Measurements from ENCODE around the gene RPL7L1.

RPL7L1 gene

GRCh38 chr6:42841844-42842584, 37.4 kb upstream of the RPL7L1 start:
- Histone ChIP-seq H3K79me2 (ENCODE audit: insufficient read depth, low read length) (no peaks in the 10 kb centered on the region), H3K9ac (ENCODE audit: low read depth, low read length) (no peak overlapping the region), H3K27ac (ENCODE audit: low read length) (no peak overlapping the region), H3K9me3 (ENCODE audit: insufficient read depth, low read length, severe bottlenecking) (no peaks in the 10 kb centered on the region), H3K4me1 (ENCODE audit: insufficient read depth, low read length) (no peaks in the 10 kb centered on the region), H3K27me3 (ENCODE audit: insufficient read depth, low read length, poor library complexity) (no peaks in the 10 kb centered on the region), H3K4me3 (ENCODE audit: low read depth in 1 of 2, low read length in 2 of 2) (no peak overlapping the region), H4K20me1 (ENCODE audit: insufficient read depth, low read length) (no peaks in the 10 kb centered on the region), H2AFZ (ENCODE audit: low read depth, low read length) (no peak overlapping the region), H3K4me2 (ENCODE audit: insufficient read depth, low read length) (no peak overlapping the region), H3K36me3 (ENCODE audit: insufficient read depth, low read length) (peaks cover 8% of the 10 kb centered on the region; the same call in 1 of the 2 replicates)
- no peak for DNase-seq
- no peak for ATAC-seq (ENCODE audit: insufficient read depth, low read depth)
- TF ChIP-seq EZH2 (IDR thresholded peaks at IDR 0.05; ENCODE audit: borderline replicate concordance, low read depth, low read length, severe bottlenecking) (no peak), CTCF (IDR thresholded peaks at IDR 0.05; ENCODE audit: borderline replicate concordance, extremely low read depth, low read length, poor library complexity, severe bottlenecking) (no peak)

- Histone ChIP-seq H3K4me1 (ENCODE audit: insufficient read depth, low read length) (no peaks in the 10 kb centered on the region), H3K27me3 (ENCODE audit: insufficient read depth, low read length, poor library complexity) (no peaks in the 10 kb centered on the region), H3K36me3 (ENCODE audit: insufficient read depth, low read length) (peaks cover 8% of the 10 kb centered on the region; the same call in 1 of the 2 replicates), H3K27ac (ENCODE audit: low read length) (no peak overlapping the region), H3K9me3 (ENCODE audit: insufficient read depth, low read length, severe bottlenecking) (no peaks in the 10 kb centered on the region), H3K4me3 (ENCODE audit: low read depth in 1 of 2, low read length in 2 of 2) (no peak overlapping the region), H2AFZ (ENCODE audit: low read depth, low read length) (no peak overlapping the region), H4K20me1 (ENCODE audit: insufficient read depth, low read length) (no peaks in the 10 kb centered on the region), H3K79me2 (ENCODE audit: insufficient read depth, low read length) (no peaks in the 10 kb centered on the region), H3K9ac (ENCODE audit: low read depth, low read length) (no peak overlapping the region), H3K4me2 (ENCODE audit: insufficient read depth, low read length) (no peak overlapping the region)
- DNase-seq (peak; percentile 20), ATAC-seq (ENCODE audit: insufficient read depth, low read depth) (0 out of 3 replicates have a peak, but pooled peaks have one; percentile 31)
- TF ChIP-seq EZH2 (IDR thresholded peaks at IDR 0.05; ENCODE audit: borderline replicate concordance, low read depth, low read length, severe bottlenecking) (no peak), CTCF (IDR thresholded peaks at IDR 0.05; ENCODE audit: borderline replicate concordance, extremely low read depth, low read length, poor library complexity, severe bottlenecking) (no peak)
Observed at GRCh38 chr6:42845327-42845694, 34.1 kb upstream of the RPL7L1 start.

GRCh38 chr6:42846505-42846904, 32.9 kb upstream of the RPL7L1 start:
- Histone ChIP-seq H3K4me2 (ENCODE audit: insufficient read depth, low read length) (no peak overlapping the region), H3K27me3 (ENCODE audit: insufficient read depth, low read length, poor library complexity) (no peaks in the 10 kb centered on the region), H3K79me2 (ENCODE audit: insufficient read depth, low read length) (no peaks in the 10 kb centered on the region), H3K4me1 (ENCODE audit: insufficient read depth, low read length) (no peaks in the 10 kb centered on the region), H3K9ac (ENCODE audit: low read depth, low read length) (no peak overlapping the region), H3K9me3 (ENCODE audit: insufficient read depth, low read length, severe bottlenecking) (no peaks in the 10 kb centered on the region), H3K4me3 (ENCODE audit: low read depth in 1 of 2, low read length in 2 of 2) (no peak overlapping the region), H3K36me3 (ENCODE audit: insufficient read depth, low read length) (peaks cover 8% of the 10 kb centered on the region), H2AFZ (ENCODE audit: low read depth, low read length) (no peak overlapping the region), H3K27ac (ENCODE audit: low read length) (no peak overlapping the region), H4K20me1 (ENCODE audit: insufficient read depth, low read length) (no peaks in the 10 kb centered on the region)
- no peak for TF ChIP-seq EZH2 (IDR thresholded peaks at IDR 0.05; ENCODE audit: borderline replicate concordance, low read depth, low read length, severe bottlenecking)
- TF ChIP-seq CTCF (IDR thresholded peaks at IDR 0.05; ENCODE audit: borderline replicate concordance, extremely low read depth, low read length, poor library complexity, severe bottlenecking): no peak
- no peak for DNase-seq
- ATAC-seq (ENCODE audit: insufficient read depth, low read depth): no peak
